Stimulated activated memory B cell treated with anti-CD40 and anti-IgM and Interleukin-4, amounts not matched to agents 10 μg/mL and 1 μg/mL and 100 μg/mL, for 72 hours (primary cell): Measurements from ENCODE around the gene SLC16A12.
"Not testable (repeated sequence)": the region's sequence is repeated elsewhere in the genome, so short reads cannot be mapped to it uniquely, and the experiment has no call there.

Source experiments
- ATAC-seq: fragments of 150-1000 bp; cut with Tn5 transposase; 2 replicates; pipeline ENCODE4 v1.10.0; 2021
- H3K27ac Mint-ChIP-seq: one replicate; pipeline ENCODE4 v1.8.0; 2022; ENCODE audit warnings: mild to moderate bottlenecking, mixed read lengths
- H3K27me3 Mint-ChIP-seq: one replicate; pipeline ENCODE4 v1.8.0; 2022; ENCODE audit warnings: mixed read lengths
- H3K36me3 Mint-ChIP-seq: one replicate; pipeline ENCODE4 v1.8.0; 2022; ENCODE audit warnings: mixed read lengths
- H3K4me1 Mint-ChIP-seq: one replicate; pipeline ENCODE4 v1.8.0; 2022; ENCODE audit warnings: mixed read lengths
- H3K4me3 Mint-ChIP-seq: one replicate; pipeline ENCODE4 v1.8.0; 2022; ENCODE audit warnings: mild to moderate bottlenecking, moderate library complexity, mixed read lengths
- H3K9me3 Mint-ChIP-seq: one replicate; pipeline ENCODE4 v1.8.0; 2022; ENCODE audit warnings: mixed read lengths

The SLC16A12 gene

GRCh38 chr10:89529711-89530110 is 5.7 kb downstream of the SLC16A12 start:
- H3K27me3 Mint-ChIP-seq = peaks cover 45% of the 10 kb centered on the region
- not testable (repeated sequence) for H3K4me1 Mint-ChIP-seq, H3K36me3 Mint-ChIP-seq, H3K27ac Mint-ChIP-seq, H3K9me3 Mint-ChIP-seq, ATAC-seq, H3K4me3 Mint-ChIP-seq

DNA sequence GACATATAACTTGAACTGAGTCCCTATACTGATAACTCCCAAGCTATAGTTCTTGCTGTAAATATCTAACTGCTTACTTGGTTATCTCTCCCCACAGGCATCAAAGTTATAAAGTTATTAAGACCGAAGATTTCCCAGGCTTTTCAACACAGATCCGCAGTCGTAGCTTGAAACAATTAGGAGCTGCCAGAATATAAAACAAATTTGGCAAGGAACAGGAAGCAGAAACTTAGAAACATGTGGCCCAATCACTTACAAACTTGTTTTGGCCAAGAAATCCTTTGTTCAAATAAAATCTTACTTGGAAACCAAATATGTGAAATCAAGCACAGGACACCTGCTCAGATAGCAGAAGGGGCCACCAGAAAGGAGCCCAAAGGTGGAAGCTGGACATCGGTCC is 9.0 kb downstream of the SLC16A12 start:
- ATAC-seq = no peak
- Mint-ChIP-seq H3K36me3 (no peaks in the 10 kb centered on the region), H3K27ac (no peak overlapping the region), H3K27me3 (peaks cover 12% of the 10 kb centered on the region), H3K9me3 (no peaks in the 10 kb centered on the region), H3K4me3 (no peak overlapping the region), H3K4me1 (no peaks in the 10 kb centered on the region)

DNA sequence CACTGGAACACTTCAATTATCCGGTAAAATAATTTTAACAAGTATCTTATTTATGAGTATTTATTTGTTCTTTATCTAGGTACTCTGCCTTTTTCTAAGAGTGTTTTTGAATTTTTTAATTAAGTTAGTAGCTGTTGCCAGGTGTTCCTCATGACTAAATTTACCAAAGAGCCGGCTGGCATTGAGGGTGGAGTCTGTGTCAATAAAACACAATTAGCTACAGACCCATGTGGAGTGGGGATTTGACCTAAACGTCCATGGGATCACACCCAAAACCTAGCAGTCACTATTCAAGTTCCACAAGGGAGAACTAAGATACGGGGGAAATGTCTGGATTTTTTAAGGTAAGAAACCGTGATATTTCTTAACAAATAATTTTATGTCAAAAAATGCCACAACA is 9.8 kb downstream of the SLC16A12 start:
- ATAC-seq = no peak
- H3K4me3 Mint-ChIP-seq = no peak overlapping the region
- H3K9me3 Mint-ChIP-seq = no peaks in the 10 kb centered on the region
- no peaks in the 10 kb centered on the region for H3K4me1 Mint-ChIP-seq
- H3K27me3 Mint-ChIP-seq = peaks cover 4% of the 10 kb centered on the region
- no peaks in the 10 kb centered on the region for H3K36me3 Mint-ChIP-seq
- H3K27ac Mint-ChIP-seq = no peak overlapping the region

DNA sequence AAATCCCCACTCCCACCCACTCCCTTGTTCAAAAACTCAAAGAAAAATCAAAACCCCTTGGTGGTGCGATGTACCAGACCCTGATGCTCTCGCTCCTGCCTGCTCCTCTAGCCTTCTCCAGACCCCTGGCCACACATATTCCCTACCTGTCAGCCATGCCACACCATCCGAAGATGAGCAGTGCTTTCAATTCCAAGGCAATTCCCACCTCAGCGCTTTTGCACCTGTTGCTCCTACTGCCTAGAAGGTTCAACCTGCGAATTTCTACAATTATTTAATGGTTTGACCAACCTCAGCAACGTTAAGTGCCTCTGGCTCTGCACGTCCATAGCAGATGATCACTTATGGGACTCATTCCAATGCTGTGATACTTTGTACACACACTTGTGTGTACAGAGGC is 11.1 kb downstream of the SLC16A12 start:
- H3K36me3 Mint-ChIP-seq = no peaks in the 10 kb centered on the region
- no peak overlapping the region for H3K4me3 Mint-ChIP-seq
- H3K4me1 Mint-ChIP-seq = no peaks in the 10 kb centered on the region
- H3K27ac Mint-ChIP-seq = no peak overlapping the region
- H3K9me3 Mint-ChIP-seq = no peaks in the 10 kb centered on the region
- ATAC-seq = no peak
- no peaks in the 10 kb centered on the region for H3K27me3 Mint-ChIP-seq

- no peak overlapping the region for H3K27ac Mint-ChIP-seq
- ATAC-seq = no peak
- H3K36me3 Mint-ChIP-seq = no peaks in the 10 kb centered on the region
- H3K9me3 Mint-ChIP-seq = no peaks in the 10 kb centered on the region
- no peaks in the 10 kb centered on the region for H3K4me1 Mint-ChIP-seq
- H3K27me3 Mint-ChIP-seq = no peaks in the 10 kb centered on the region
- no peak overlapping the region for H3K4me3 Mint-ChIP-seq
These were observed 12.1 kb downstream of the SLC16A12 start for GRCh38 chr10:89523274-89523673.

DNA sequence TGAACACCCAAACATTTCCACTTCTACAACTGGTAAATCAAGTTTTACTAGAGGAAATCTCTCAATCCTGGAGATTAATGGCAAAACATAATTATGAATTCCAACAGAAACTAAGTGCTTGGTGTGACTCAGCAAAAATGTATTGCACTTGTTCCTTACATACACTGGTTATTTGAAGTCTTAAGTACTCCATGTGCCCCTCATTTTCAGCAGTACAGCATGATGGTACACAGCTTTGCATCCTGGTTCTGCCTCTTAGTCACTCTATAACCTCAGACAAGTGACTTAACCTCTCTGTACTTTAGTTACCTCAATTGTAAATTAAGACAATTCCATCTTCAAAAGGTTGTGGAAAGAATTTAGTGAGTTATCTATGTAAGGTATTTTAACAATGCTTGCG is 12.9 kb downstream of the SLC16A12 start:
- Mint-ChIP-seq H3K9me3 (no peaks in the 10 kb centered on the region), H3K4me3 (no peak overlapping the region), H3K27me3 (no peaks in the 10 kb centered on the region), H3K36me3 (no peaks in the 10 kb centered on the region), H3K4me1 (no peaks in the 10 kb centered on the region), H3K27ac (no peak overlapping the region)
- ATAC-seq = no peak

DNA sequence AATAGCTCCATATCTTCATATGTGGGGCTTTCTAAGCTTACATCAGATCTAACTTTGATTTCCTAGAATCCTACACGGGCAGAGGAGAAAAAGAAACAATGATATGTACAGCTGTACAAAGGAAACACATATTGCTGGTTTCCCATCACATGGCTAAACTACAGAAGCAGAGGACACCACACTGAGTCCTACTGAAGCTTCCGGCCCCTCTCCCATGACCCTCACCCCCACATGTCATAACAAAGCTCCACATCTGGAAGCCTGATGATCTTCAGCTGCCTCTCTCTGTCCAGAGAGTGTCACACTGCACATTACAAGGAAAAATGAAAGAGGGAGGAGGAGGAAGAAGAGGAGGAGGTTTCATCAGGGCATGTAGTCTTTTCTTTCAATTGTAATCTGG is 14.0 kb downstream of the SLC16A12 start:
- no peaks in the 10 kb centered on the region for H3K4me1 Mint-ChIP-seq
- H3K27ac Mint-ChIP-seq = no peak overlapping the region
- H3K9me3 Mint-ChIP-seq = no peaks in the 10 kb centered on the region
- no peak overlapping the region for H3K4me3 Mint-ChIP-seq
- peak; percentile 38 for ATAC-seq
- H3K27me3 Mint-ChIP-seq = no peaks in the 10 kb centered on the region
- no peaks in the 10 kb centered on the region for H3K36me3 Mint-ChIP-seq

DNA sequence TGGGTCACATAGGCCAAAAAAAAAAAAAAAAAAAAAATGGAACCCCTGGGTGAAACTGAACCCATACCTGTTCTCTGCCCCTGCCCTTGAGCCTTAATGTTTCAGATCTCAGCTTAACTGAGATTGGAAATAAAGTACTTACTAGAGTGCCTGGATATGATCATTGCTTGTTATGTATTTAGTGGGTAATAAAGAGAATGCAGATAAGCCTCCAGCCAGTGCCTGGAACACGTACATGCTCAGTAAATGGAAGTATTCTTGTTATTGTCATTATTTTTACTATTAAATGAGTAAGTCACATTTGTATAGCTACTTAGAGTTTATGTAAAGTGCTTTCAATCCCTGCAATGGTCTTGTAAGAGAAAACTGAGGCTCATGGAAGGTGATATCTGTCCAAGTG is 14.7 kb downstream of the SLC16A12 start:
- H3K4me3 Mint-ChIP-seq = no peak overlapping the region
- no peaks in the 10 kb centered on the region for H3K27me3 Mint-ChIP-seq
- H3K36me3 Mint-ChIP-seq = no peaks in the 10 kb centered on the region
- no peaks in the 10 kb centered on the region for H3K4me1 Mint-ChIP-seq
- no peaks in the 10 kb centered on the region for H3K9me3 Mint-ChIP-seq
- H3K27ac Mint-ChIP-seq = no peak overlapping the region
- no peak for ATAC-seq

GRCh38 chr10:89518876-89519842 is 16.2 kb downstream of the SLC16A12 start:
- Mint-ChIP-seq H3K4me3 (no peak overlapping the region), H3K27me3 (no peaks in the 10 kb centered on the region), H3K36me3 (no peaks in the 10 kb centered on the region), H3K9me3 (no peaks in the 10 kb centered on the region), H3K4me1 (no peaks in the 10 kb centered on the region), H3K27ac (no peak overlapping the region)
- no peak for ATAC-seq

- H3K4me3 Mint-ChIP-seq = no peak overlapping the region
These were observed 17.3 kb downstream of the SLC16A12 start for GRCh38 chr10:89518108-89518507.

DNA sequence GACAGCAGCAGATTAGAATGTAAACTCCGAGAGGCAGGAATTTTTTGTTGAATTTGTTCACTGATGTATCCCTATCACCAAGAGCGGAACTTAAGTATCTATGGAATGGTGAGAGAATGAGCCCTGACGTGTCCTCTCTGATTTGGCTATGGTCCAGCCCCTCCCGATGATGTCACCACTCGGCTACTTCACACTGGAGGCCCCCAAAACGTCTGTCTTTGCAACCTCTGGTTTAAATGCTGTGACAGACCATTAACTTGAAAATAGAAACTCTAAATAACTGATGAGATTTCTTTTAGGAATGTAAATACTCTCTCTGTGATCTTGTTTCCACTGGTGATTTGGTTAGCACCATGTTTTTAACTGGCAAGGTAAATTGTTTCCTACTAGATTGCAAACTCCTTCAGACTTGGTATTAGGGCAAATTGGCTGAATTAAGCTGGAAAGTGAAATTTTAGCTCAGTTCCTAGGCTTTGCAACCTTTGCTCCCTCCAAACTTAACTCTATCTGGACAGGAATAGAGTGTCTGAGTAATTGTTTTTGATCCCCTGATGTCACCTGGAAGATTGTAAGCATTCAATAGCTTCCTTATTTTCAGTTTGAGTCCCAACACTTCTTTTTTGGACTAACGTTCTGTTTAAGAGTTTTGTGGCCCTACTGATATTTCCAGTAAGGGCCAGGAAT is 19.1 kb downstream of the SLC16A12 start:
- H3K27me3 Mint-ChIP-seq = no peaks in the 10 kb centered on the region
- no peaks in the 10 kb centered on the region for H3K36me3 Mint-ChIP-seq

More at GRCh38 chr10:89518108-89518507, 17.3 kb downstream of the SLC16A12 start:
- Mint-ChIP-seq H3K27ac (no peak overlapping the region), H3K27me3 (no peaks in the 10 kb centered on the region), H3K4me1 (no peaks in the 10 kb centered on the region), H3K9me3 (no peaks in the 10 kb centered on the region), H3K36me3 (no peaks in the 10 kb centered on the region)
- ATAC-seq = no peak

GRCh38 chr10:89515031-89515841 is 20.2 kb downstream of the SLC16A12 start:
- ATAC-seq = no peak
- no peaks in the 10 kb centered on the region for H3K27me3 Mint-ChIP-seq
- H3K27ac Mint-ChIP-seq = no peak overlapping the region
- H3K4me3 Mint-ChIP-seq = no peak overlapping the region
- H3K4me1 Mint-ChIP-seq = no peaks in the 10 kb centered on the region
- no peaks in the 10 kb centered on the region for H3K9me3 Mint-ChIP-seq
- H3K36me3 Mint-ChIP-seq = no peaks in the 10 kb centered on the region

More for the DNA sequence above, 19.1 kb downstream of the SLC16A12 start:
- H3K4me1 Mint-ChIP-seq = no peaks in the 10 kb centered on the region
- H3K9me3 Mint-ChIP-seq = no peaks in the 10 kb centered on the region
- no peak overlapping the region for H3K27ac Mint-ChIP-seq
- H3K4me3 Mint-ChIP-seq = no peak overlapping the region
- ATAC-seq = no peak

- Mint-ChIP-seq H3K9me3 (peaks cover 3% of the 10 kb centered on the region), H3K4me1 (no peaks in the 10 kb centered on the region), H3K36me3 (no peaks in the 10 kb centered on the region), H3K27ac (no peak overlapping the region), H3K4me3 (no peak overlapping the region), H3K27me3 (peaks cover 8% of the 10 kb centered on the region)
- ATAC-seq = no peak
These were observed 22.2 kb downstream of the SLC16A12 start for GRCh38 chr10:89513206-89513605.

DNA sequence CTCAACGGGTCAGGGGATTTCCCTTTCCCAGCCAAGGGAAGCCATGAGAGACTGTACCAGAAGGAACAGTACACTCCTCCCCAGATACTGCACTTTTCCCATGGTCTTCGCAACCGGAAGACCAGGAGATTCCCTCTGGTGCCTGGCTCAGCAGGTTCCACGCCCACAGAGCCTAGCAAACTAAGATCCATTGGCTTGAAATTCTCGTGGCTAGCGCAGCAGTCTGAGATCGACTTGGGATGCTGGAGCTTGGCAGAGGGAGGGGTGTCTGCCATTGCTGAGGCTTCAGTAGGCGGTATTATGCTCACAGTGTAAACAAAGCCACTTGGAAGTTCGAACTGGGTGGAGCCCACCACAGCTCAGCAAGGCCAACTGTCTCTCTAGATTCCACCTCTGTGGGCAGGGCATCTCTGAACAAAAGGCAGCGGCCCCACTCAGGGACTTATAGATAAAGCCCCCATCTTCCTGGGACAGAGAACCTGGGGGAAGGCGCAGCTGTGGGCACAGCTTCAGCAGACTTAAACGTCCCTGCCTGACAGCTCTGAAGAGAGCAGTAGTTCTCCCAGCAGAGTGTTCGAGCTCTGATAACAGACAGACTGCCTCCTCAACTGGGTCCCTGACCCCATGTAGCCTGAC is 29.6 kb downstream of the SLC16A12 start:
- H3K4me1 Mint-ChIP-seq = peaks cover 12% of the 10 kb centered on the region
- peaks cover 3% of the 10 kb centered on the region for H3K9me3 Mint-ChIP-seq
- H3K36me3 Mint-ChIP-seq = no peaks in the 10 kb centered on the region
- peaks cover 19% of the 10 kb centered on the region for H3K27me3 Mint-ChIP-seq
- ATAC-seq = no peak
- H3K27ac Mint-ChIP-seq = no peak overlapping the region
- no peak overlapping the region for H3K4me3 Mint-ChIP-seq

DNA sequence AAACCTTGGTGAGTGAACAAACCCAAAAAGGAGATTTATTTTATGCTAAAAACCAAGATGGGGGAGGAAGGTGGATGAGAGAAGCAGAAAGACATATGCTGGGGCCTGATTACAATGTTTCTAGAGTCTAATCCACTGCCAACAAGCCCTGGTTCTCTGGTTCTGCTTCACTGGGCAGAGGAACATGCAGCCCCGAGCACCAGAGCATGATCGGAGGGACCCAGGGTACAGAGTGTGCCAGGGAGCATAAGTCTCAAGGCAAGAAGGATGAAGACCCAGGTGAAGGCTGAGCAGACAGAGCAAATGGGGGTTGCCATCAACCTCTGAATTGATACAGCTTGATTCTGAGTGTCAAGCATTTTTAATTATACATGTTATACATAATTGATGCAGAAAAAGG is 30.7 kb downstream of the SLC16A12 start:
- Mint-ChIP-seq H3K9me3 (no peaks in the 10 kb centered on the region), H3K4me1 (peaks cover 12% of the 10 kb centered on the region), H3K27ac (no peak overlapping the region), H3K4me3 (no peak overlapping the region), H3K27me3 (peaks cover 19% of the 10 kb centered on the region), H3K36me3 (no peaks in the 10 kb centered on the region)
- ATAC-seq = no peak
